Pancreas (tissue), 10 donors: ENCODE results near the gene NUDT8. TPM values are rescaled to one million over a fixed set of nuclear protein-coding genes. Genes with fewer than 3 reads are reported as not detected.
A peak's percentile ranks its signal among the peaks of the same experiment; 100 is the strongest.

Experiments used
- ATAC-seq, 4 donors: fragments of 200-7000 bp; cut with Tn5 transposase; one replicate each; pipeline versions ENCODE4 v1.8.0 to v1.9.1; 2020; ENCODE audit warnings: mild to moderate bottlenecking in 4 of 4, moderate library complexity in 4 of 4
- DNase-seq, 6 donors: peaks; one replicate each; pipeline ENCODE4 v3.0.0-alpha.2; 2020
- FAIRE-seq: peaks from 2 replicates; lab custom pipeline; 2012; peaks lifted over from hg19 to GRCh38; lab: Jason Lieb, UNC
- H3K27ac ChIP-seq, 4 donors: fragments of 200-600 bp; sonication (generic); 1 replicate in 3 of 4; 2 replicates in 1 of 4; pipeline versions ENCODE4 v1.5.0 to v1.8.0; 2020
- H3K27me3 ChIP-seq, 4 donors: fragments of 200-600 bp; one replicate each; pipeline ENCODE4 v1.8.0; 2021
- H3K36me3 ChIP-seq, 3 donors: fragments of 200-600 bp; sonication (generic) in 1 of 3; one replicate each; pipeline versions ENCODE4 v1.5.0 to v1.8.0; 2020 to 2021
- H3K4me1 ChIP-seq, 3 donors: fragments of 200-600 bp; one replicate each; pipeline ENCODE4 v1.8.0; 2021
- H3K4me3 ChIP-seq, 4 donors: fragments of 200-600 bp; sonication (generic) in 2 of 4; one replicate each; pipeline versions ENCODE4 v1.5.0 to v1.8.0; 2020 to 2021
- H3K9me3 ChIP-seq, 4 donors: fragments of 200-600 bp; one replicate each; pipeline ENCODE4 v1.8.0; 2021
- WGBS, 2 donors: extraction: QIAGEN DNeasy Blood & Tissue Kit; methylation state at CpG; one replicate each; pipeline ENCODE4 v1.1.7; 2013; 5-methylcytosine and 5-hydroxymethylcytosine counted together
- intact Hi-C, 3 donors: fragments of 100-400 bp; cut with DNase I; formaldehyde crosslinking; loops; one replicate each; pipeline versions ENCODE4 v1.11.1 to v1.14.2; 2022
- polyA plus RNA-seq, 2 donors: library from polyadenylated mRNA; stranded (reverse); fragments of 200-250 nt; gene quantifications; one replicate each; pipeline ENCODE4 v1.2.3, GENCODE V29; 2013
- total RNA-seq, 6 donors: library from RNA; stranded (reverse); fragmentation: NEBNext Ultra II Directional in 4 of 6; extraction: Animal tissue kit (Norgen Biotek cat#: 25700) in 4 of 6; gene quantifications; one replicate each; pipeline versions ENCODE4 v1.2.1 to v1.2.4, GENCODE V29; 2021 to 2023
- TF ChIP-seq, protein P1 (sequence below), 4 donors: fragments of 200-600 bp; sonication (generic) in 3 of 4; IDR thresholded peaks; one replicate each; pipeline versions ENCODE4 v1.5.0 to v1.8.0; 2021; ENCODE audit warnings: antibody characterized with exemption in 4 of 4
- donor health status: healthy with polysubstance abuse.
- donor health status: DM: no; HTN: no; CAD: no; lungs with moderate emphysema.
- donor health status: DM: no; HTN: no; CAD: no.
- donor health status: control.
- donor health status: control.
- donor health status: Bipolar disorder and iron deficiency.
- donor health status: DM: yes; HTN: yes; CAD: no.
- donor health status: DM: no; HTN: no; CAD: no.
- donor health status: DM: no; HTN: no; CAD: no.
- donor health status: DM: yes; HTN: yes; CAD: no.

Gene NUDT8
- total and polyA plus RNA-seq, 8 donors = 4.3 to 11.0 (median 6.3) TPM

DNA sequence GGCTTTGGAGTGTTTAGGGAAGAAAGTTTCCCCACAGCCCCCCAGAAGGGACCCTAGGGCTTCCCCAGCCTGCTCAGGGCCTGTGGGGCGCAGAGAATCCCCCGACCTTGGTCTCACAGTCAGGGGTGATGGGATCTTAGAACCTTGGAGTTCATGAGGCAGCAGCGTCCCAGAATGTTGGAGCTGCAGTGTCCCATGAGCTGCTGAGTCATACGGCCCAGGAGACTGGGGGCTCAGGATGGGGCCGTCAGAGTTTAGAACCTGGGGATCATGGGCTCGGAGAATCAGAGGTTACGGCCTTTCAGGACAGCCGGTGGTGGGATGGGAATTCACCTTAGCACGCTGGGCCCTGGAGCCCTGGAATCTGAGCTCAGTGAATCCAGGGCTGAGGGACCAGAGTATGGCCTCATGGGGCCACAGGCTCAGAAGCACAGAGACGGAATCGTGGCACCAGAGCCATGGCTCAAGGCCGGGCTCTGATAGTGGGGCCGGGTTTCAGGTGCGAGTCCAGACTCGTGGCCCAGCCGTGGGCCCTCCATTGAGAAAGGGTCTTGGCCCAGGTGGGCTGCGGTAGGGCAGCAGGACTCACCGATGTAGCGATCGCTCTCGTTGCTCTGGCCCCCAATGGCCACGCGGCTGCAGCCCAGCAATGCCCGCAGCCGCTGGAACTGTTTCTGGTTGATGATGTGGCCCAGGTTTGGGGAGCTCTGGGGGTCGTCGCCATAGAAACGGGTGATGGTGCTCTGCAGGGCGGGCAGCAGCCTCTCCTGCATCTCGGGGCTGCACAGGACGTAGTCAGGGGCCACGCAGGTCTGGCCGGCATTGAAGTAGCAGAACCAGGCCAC lies 35.2 kb upstream of the NUDT8 start:
- no peaks in the 10 kb centered on the region for H3K27me3 ChIP-seq
- H3K4me3 ChIP-seq = no peak overlapping the region
- no peaks in the 10 kb centered on the region for H3K36me3 ChIP-seq
- no peaks in the 10 kb centered on the region for H3K9me3 ChIP-seq
- 75 to 82% methylated on average over 28 to 33 of the region's 33 CpGs for WGBS, 2 donors
- no peak overlapping the region for H3K27ac ChIP-seq
- intact Hi-C loops = loop anchor here in 1 of 3 donors (5.0 to 10.0 kb wide), 2 partner anchors 38 to 50 kb away; partner anchors contain the start of gene NUDT8
- FAIRE-seq (no peak), ATAC-seq (no peak), DNase-seq (no peak)
- H3K4me1 ChIP-seq = no peaks in the 10 kb centered on the region
- TF ChIP-seq, protein P1, sequence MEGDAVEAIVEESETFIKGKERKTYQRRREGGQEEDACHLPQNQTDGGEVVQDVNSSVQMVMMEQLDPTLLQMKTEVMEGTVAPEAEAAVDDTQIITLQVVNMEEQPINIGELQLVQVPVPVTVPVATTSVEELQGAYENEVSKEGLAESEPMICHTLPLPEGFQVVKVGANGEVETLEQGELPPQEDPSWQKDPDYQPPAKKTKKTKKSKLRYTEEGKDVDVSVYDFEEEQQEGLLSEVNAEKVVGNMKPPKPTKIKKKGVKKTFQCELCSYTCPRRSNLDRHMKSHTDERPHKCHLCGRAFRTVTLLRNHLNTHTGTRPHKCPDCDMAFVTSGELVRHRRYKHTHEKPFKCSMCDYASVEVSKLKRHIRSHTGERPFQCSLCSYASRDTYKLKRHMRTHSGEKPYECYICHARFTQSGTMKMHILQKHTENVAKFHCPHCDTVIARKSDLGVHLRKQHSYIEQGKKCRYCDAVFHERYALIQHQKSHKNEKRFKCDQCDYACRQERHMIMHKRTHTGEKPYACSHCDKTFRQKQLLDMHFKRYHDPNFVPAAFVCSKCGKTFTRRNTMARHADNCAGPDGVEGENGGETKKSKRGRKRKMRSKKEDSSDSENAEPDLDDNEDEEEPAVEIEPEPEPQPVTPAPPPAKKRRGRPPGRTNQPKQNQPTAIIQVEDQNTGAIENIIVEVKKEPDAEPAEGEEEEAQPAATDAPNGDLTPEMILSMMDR (IDR thresholded peaks at IDR 0.05) = no peak

- no peaks in the 10 kb centered on the region for H3K4me1 ChIP-seq
- intact Hi-C loops = loop anchor here in 1 of 3 donors (5.0 to 10.0 kb wide), 2 partner anchors 37 to 51 kb away; partner anchors contain the start of gene NUDT8
- H3K36me3 ChIP-seq = no peaks in the 10 kb centered on the region
- no peak overlapping the region for H3K27ac ChIP-seq
- DNase-seq (peak in 1 of 6 donors; percentile 57), FAIRE-seq (no peak), ATAC-seq (no peak)
- TF ChIP-seq, protein P1 (IDR thresholded peaks at IDR 0.05) = no peak
- no peaks in the 10 kb centered on the region for H3K27me3 ChIP-seq
- H3K9me3 ChIP-seq = no peaks in the 10 kb centered on the region
- WGBS, 2 donors = 80 to 89% methylated on average over 16 of the region's 16 CpGs
- no peak overlapping the region for H3K4me3 ChIP-seq
Observed at GRCh38 chr11:67664213-67664585, 34.5 kb upstream of the NUDT8 start.

- Histone ChIP-seq H3K36me3 (no peaks in the 10 kb centered on the region), H3K27ac (no peak overlapping the region), H3K4me3 (no peak overlapping the region), H3K9me3 (no peaks in the 10 kb centered on the region), H3K27me3 (no peaks in the 10 kb centered on the region), H3K4me1 (no peaks in the 10 kb centered on the region)
- DNase-seq (no peak), FAIRE-seq (no peak), ATAC-seq (no peak)
- intact Hi-C loops = loop anchor here in 1 of 3 donors (5.0 to 10.0 kb wide), 2 partner anchors 36 to 51 kb away; partner anchors contain the start of gene NUDT8
- TF ChIP-seq, protein P1 (IDR thresholded peaks at IDR 0.05) = no peak
- WGBS, 2 donors = 83 to 89% methylated on average over 22 of the region's 22 CpGs
Observed at GRCh38 chr11:67663532-67664212, 33.9 kb upstream of the NUDT8 start.

DNA sequence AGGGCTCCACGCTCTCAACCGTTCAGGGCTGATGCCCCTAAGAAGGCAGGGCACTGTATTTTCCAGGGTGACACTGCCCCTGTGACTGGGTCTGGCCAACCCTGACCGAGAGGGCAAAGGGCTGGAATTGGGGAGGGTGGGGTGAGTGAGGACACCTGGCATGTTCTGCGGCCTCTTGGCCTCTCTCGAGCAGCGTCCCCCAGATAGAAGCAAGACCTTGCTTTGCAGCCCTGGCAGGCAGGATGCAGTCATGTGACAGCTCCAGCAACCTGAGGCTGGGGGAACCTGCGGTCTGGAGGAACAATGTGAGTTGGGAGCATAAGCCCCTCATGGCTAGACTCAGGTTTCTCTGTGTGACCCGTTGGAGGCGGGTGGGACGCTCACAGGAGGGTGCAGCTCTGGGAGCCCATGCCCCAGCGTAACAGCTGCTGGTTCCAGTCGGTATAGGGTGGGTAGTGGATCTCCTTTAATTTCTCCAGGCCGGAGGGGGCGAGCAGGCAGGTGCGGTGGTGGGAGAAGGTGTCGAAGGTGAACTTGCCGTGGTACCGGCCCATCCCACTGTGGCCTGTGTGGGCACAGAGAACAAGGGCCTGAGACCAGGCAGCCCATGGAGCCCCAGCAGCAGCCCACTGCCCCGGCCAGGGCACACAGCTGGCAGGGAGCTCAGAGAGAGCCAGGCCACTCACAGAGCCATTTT lies 33.2 kb upstream of the NUDT8 start:
- ATAC-seq = no peak
- 82% methylated on average over 19 of the region's 19 CpGs for WGBS, 2 donors

More for the DNA sequence above, 33.2 kb upstream of the NUDT8 start:
- no peaks in the 10 kb centered on the region for H3K27me3 ChIP-seq
- intact Hi-C loops = loop anchor here in 1 of 3 donors (5.0 to 10.0 kb wide), 2 partner anchors 36 to 52 kb away; partner anchors contain the start of gene NUDT8
- DNase-seq (peak in 1 of 6 donors; percentile 54), FAIRE-seq (no peak)
- no peak overlapping the region for H3K27ac ChIP-seq
- H3K9me3 ChIP-seq = no peaks in the 10 kb centered on the region
- no peak overlapping the region for H3K4me3 ChIP-seq
- TF ChIP-seq, protein P1 (IDR thresholded peaks at IDR 0.05) = no peak
- no peaks in the 10 kb centered on the region for H3K36me3 ChIP-seq
- H3K4me1 ChIP-seq = no peaks in the 10 kb centered on the region
